Caco-2 (cell line): Measurements from ENCODE around the gene CNTNAP4. TPM values are rescaled to one million over a fixed set of nuclear protein-coding genes. Genes with fewer than 3 reads are reported as not detected.

Source experiments
- BruUV-seq: library from RNA; stranded (reverse); fragments of 400-500 nt; replicated peaks from 2 replicates; lab custom pipeline; 2021; lab: Mats Ljungman, UMichigan
- CTCF ChIA-PET: fragments of 300-600 bp; sonication (Branson Sonifier 250); formaldehyde crosslinking; loops from one replicate; lab custom pipeline; 2022; ENCODE audit warnings: antibody characterized with exemption; lab: Charles Lee
- POLR2A ChIA-PET: fragments of 300-600 bp; sonication (Branson Sonifier 250); formaldehyde crosslinking; loops from one replicate; lab custom pipeline; 2022; ENCODE audit warnings: antibody characterized with exemption; lab: Charles Lee
- DNase-seq, 2 experiments: peaks; one replicate each; pipeline versions ENCODE4 v3.0.0 to v3.0.0-alpha.2; 2020 to 2022
- H3K27me3 ChIP-seq: replicated peaks from 2 replicates; pipeline ENCODE4 v1.6.0; 2011; ENCODE audit warnings: low read length; ENCODE audit not compliant: control insufficient read depth, insufficient read depth
- H3K36me3 ChIP-seq: 2 replicates; pipeline ENCODE4 v1.5.1; 2011; ENCODE audit warnings: low read length; ENCODE audit not compliant: control insufficient read depth, insufficient read depth
- H3K4me1 ChIP-seq: fragments of 250-450 bp; sonication (Bioruptor Pico); 2 replicates; pipeline ENCODE4 v1.5.1; 2020; ENCODE audit warnings: mild to moderate bottlenecking
- H3K4me3 ChIP-seq: 2 replicates; pipeline ENCODE4 v1.5.1; 2011; ENCODE audit warnings: low read depth, mild to moderate bottlenecking, control low read depth, low read length
- H3K9me3 ChIP-seq: fragments of 250-450 bp; sonication (Bioruptor Pico); 2 replicates; pipeline ENCODE4 v1.5.1; 2020; ENCODE audit warnings: mild to moderate bottlenecking, moderate library complexity
- H3K27ac Mint-ChIP-seq: one replicate; pipeline ENCODE4 v1.8.0; 2022; ENCODE audit warnings: mixed read lengths; ENCODE audit not compliant: unreplicated experiment
- H3K27me3 Mint-ChIP-seq: one replicate; pipeline ENCODE4 v1.8.0; 2022; ENCODE audit warnings: mixed read lengths; ENCODE audit not compliant: insufficient read depth, unreplicated experiment
- H3K36me3 Mint-ChIP-seq: one replicate; pipeline ENCODE4 v1.8.0; 2022; ENCODE audit warnings: mild to moderate bottlenecking, mixed read lengths; ENCODE audit not compliant: insufficient read depth, unreplicated experiment
- H3K4me1 Mint-ChIP-seq: one replicate; pipeline ENCODE4 v1.8.0; 2022; ENCODE audit warnings: low read depth, mixed read lengths; ENCODE audit not compliant: unreplicated experiment
- H3K4me3 Mint-ChIP-seq: one replicate; pipeline ENCODE4 v1.8.0; 2022; ENCODE audit warnings: mild to moderate bottlenecking, moderate library complexity, mixed read lengths; ENCODE audit not compliant: unreplicated experiment
- H3K9me3 Mint-ChIP-seq: one replicate; pipeline ENCODE4 v1.8.0; 2022; ENCODE audit warnings: mixed read lengths; ENCODE audit not compliant: unreplicated experiment
- intact Hi-C: fragments of 100-400 bp; cut with micrococcal nuclease; formaldehyde crosslinking; loops from one replicate; pipeline ENCODE4 v1.10.0; 2022; ENCODE audit not compliant: unreplicated experiment
- total RNA-seq: library from RNA; stranded (reverse); gene quantifications from 2 replicates; pipeline ENCODE4 v1.2.3, GENCODE V29; 2022
- TF ChIP-seq, protein P1 (sequence below), 2 experiments: fragments of 200-600 bp in 1 of 2; IDR thresholded peaks; 1 replicate in 1 of 2; 2 replicates in 1 of 2; pipeline versions ENCODE4 v1.5.1 to v1.8.0; 2011 to 2022; ENCODE audit warnings: antibody characterized with exemption in 1 of 2, control low read depth in 1 of 2, inconsistent platforms in 1 of 2, low read depth in 1 of 2, low read length in 1 of 2, mild to moderate bottlenecking in 1 of 2, moderate library complexity in 1 of 2; ENCODE audit not compliant: insufficient read depth in 1 of 2, severe bottlenecking in 1 of 2, unreplicated experiment in 1 of 2

CNTNAP4 gene
- total RNA-seq, 1 experiment from 2014 or later, result not detected

DNA sequence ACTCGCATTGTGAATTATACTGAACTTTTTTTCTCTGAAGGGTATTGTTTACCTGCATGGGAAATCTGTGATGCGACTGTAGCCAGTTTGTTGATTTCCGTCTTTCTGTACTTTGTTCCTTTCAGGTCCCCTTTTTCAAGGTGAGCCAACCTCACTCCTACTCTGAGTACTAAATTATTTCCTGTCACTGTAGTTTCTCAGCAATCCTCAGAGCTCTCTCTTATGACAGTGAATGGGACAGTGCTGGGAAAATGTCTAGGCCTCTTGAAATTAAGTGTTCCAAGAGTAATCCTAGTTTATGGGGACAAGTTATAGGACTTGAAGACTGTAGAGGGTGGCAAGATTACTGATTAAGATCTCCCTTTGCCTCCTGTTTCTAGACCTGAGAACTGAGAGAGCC is 167.6 kb downstream of the CNTNAP4 start:
- no peaks in the 10 kb centered on the region for H3K36me3 Mint-ChIP-seq
- no peak overlapping the region for H3K27ac Mint-ChIP-seq
- ChIA-PET POLR2A (no interaction called here), CTCF (no interaction called here)
- Histone ChIP-seq H3K36me3 (no peaks in the 10 kb centered on the region), H3K4me3 (no peak overlapping the region), H3K9me3 (no peaks in the 10 kb centered on the region), H3K4me1 (no peaks in the 10 kb centered on the region), H3K27me3 (no peaks in the 10 kb centered on the region)
- H3K9me3 Mint-ChIP-seq, result no peaks in the 10 kb centered on the region
- peaks cover 2% of the 10 kb centered on the region for H3K27me3 Mint-ChIP-seq
- no peak for DNase-seq
- intact Hi-C loops, result no loop called here
- H3K4me1 Mint-ChIP-seq, result no peaks in the 10 kb centered on the region
- BruUV-seq, result no TSS peak
- TF ChIP-seq, protein P1, sequence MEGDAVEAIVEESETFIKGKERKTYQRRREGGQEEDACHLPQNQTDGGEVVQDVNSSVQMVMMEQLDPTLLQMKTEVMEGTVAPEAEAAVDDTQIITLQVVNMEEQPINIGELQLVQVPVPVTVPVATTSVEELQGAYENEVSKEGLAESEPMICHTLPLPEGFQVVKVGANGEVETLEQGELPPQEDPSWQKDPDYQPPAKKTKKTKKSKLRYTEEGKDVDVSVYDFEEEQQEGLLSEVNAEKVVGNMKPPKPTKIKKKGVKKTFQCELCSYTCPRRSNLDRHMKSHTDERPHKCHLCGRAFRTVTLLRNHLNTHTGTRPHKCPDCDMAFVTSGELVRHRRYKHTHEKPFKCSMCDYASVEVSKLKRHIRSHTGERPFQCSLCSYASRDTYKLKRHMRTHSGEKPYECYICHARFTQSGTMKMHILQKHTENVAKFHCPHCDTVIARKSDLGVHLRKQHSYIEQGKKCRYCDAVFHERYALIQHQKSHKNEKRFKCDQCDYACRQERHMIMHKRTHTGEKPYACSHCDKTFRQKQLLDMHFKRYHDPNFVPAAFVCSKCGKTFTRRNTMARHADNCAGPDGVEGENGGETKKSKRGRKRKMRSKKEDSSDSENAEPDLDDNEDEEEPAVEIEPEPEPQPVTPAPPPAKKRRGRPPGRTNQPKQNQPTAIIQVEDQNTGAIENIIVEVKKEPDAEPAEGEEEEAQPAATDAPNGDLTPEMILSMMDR (IDR thresholded peaks at IDR 0.05; ENCODE audit: insufficient read depth in 1 of 2, low read depth in 1 of 2, low read length in 1 of 2, severe bottlenecking in 1 of 2, unreplicated experiment in 1 of 2), result no peak
- H3K4me3 Mint-ChIP-seq, result no peak overlapping the region

DNA sequence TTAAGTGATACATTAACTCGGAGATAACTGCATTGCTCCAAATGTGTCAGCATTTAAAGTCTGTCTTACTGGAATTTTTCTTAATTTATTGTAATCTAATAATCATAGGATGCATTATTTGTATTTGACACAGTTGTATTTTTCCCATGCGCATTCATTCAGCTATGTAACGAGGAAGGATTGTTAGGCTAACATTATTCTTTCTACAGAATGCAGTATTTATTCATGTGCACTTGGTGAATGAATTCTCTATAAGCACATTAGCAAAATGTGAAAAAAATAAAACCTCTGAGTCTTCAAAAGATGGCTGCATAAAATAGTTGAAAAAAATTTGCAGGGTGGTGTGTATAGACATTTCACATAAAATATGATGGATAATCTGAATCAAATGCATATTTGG is 168.6 kb downstream of the CNTNAP4 start:
- H3K36me3 ChIP-seq, result no peaks in the 10 kb centered on the region
- Mint-ChIP-seq H3K27me3 (no peaks in the 10 kb centered on the region), H3K27ac (no peak overlapping the region), H3K36me3 (no peaks in the 10 kb centered on the region), H3K9me3 (no peaks in the 10 kb centered on the region), H3K4me1 (no peaks in the 10 kb centered on the region), H3K4me3 (no peak overlapping the region)
- no peaks in the 10 kb centered on the region for H3K27me3 ChIP-seq
- no TSS peak for BruUV-seq
- no peak for DNase-seq
- CTCF ChIA-PET, result no interaction called here
- POLR2A ChIA-PET, result no interaction called here
- TF ChIP-seq, protein P1 (IDR thresholded peaks at IDR 0.05; ENCODE audit: insufficient read depth in 1 of 2, low read depth in 1 of 2, low read length in 1 of 2, severe bottlenecking in 1 of 2, unreplicated experiment in 1 of 2), result no peak
- no peaks in the 10 kb centered on the region for H3K4me1 ChIP-seq
- no peaks in the 10 kb centered on the region for H3K9me3 ChIP-seq
- no peak overlapping the region for H3K4me3 ChIP-seq
- intact Hi-C loops, result no loop called here

DNA sequence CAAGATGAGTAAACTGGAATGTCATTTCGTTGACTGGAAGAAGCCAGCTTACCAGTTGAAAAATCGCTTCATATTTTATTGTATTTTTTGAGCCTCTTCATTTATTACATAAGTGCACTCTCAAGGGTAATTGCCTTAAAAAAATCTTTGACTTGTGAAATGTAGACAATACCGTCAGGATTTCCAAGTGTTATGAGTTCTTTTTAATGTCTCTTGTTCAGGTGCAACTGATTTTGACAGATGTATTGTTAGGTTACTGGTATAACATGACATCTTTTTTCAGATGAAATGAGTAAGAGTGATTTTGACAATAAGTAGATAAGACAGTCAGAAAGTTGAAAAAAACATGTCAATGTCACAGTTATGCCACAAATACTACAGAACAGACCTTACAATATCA is 169.1 kb downstream of the CNTNAP4 start:
- no peaks in the 10 kb centered on the region for H3K36me3 Mint-ChIP-seq
- Histone ChIP-seq H3K9me3 (no peaks in the 10 kb centered on the region), H3K36me3 (no peaks in the 10 kb centered on the region), H3K27me3 (no peaks in the 10 kb centered on the region), H3K4me1 (no peaks in the 10 kb centered on the region), H3K4me3 (no peak overlapping the region)
- no TSS peak for BruUV-seq
- POLR2A ChIA-PET, result no interaction called here
- TF ChIP-seq, protein P1 (IDR thresholded peaks at IDR 0.05; ENCODE audit: insufficient read depth in 1 of 2, low read depth in 1 of 2, low read length in 1 of 2, severe bottlenecking in 1 of 2, unreplicated experiment in 1 of 2), result no peak
- DNase-seq, result no peak
- no peaks in the 10 kb centered on the region for H3K9me3 Mint-ChIP-seq
- H3K4me1 Mint-ChIP-seq, result no peaks in the 10 kb centered on the region
- H3K27me3 Mint-ChIP-seq, result no peaks in the 10 kb centered on the region
- CTCF ChIA-PET, result no interaction called here
- intact Hi-C loops, result no loop called here
- no peak overlapping the region for H3K27ac Mint-ChIP-seq
- H3K4me3 Mint-ChIP-seq, result no peak overlapping the region
